DMS53 (cell line): ENCODE data around the gene ZNF827.

Experiments used
- DNase-seq: peaks from one replicate; lab custom pipeline; 2025; lab: John Stamatoyannopoulos, UW

Gene ZNF827

GRCh38 chr4:145935253-145936141, 3.1 kb downstream of the ZNF827 start:
- DNase-seq = peak; percentile 58

- DNase-seq = no peak
Observed at GRCh38 chr4:145934434-145935047, 4.1 kb downstream of the ZNF827 start.

DNA sequence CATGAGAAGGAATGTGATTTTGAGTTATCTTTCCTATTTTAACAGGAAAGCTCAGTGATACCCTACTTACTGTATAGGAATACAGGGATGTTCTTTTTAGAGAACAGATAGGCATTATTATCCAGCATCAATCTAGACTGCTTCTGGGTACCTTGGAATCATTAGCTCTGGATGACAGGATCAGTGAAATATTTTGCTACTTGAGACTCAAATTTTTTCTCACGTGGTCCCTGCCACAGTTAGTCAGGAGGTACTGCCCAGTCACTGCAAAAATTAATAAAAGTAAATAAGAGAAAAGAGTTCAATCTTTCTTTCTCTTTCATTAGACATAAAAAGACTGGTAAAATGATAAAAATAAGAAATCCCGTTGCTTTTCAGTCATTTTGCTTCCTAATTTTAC, 5.5 kb downstream of the ZNF827 start:
- DNase-seq = no peak

DNA sequence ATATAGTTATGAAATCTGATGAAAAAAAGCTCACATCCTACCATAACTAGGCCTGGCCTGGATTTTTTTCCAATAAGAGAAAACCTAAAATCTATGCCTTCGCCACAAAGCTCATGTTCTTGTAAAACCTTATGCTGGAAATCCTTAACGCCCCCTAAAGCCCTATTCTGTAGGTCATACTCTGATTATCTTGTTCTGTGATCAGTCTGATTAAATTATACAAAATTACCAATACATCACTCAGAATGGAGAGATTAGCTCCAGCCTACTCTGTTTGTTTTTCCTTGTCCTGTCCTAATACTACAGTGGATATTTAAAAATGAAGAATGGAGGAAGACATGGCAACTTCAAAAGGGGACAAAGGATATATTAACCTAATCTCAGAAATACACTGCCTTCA, 7.2 kb downstream of the ZNF827 start:
- DNase-seq = no peak

DNA sequence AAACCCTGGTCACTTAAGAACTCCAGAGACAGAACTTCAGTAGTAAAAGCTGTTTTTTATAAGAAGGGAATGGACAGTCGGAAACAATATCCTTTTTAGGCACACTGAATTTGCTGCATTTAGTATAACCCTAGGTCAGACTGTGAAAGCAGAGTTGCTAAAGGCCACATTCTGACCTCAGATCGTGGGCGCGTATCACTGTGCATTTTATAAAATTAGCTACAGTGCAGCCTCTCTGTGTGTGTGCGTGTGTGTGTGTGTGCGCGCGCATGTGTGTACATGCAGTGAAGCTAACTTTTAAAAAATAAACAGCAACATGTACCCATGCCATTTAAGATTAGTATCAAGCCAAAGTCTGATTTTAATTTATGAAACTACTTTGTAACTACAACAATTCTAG, 8.0 kb downstream of the ZNF827 start:
- DNase-seq = no peak

- DNase-seq = no peak
Observed at GRCh38 chr4:145929415-145930178, 9.0 kb downstream of the ZNF827 start.

- no peak for DNase-seq
Observed at GRCh38 chr4:145928748-145929147, 9.9 kb downstream of the ZNF827 start.

- DNase-seq = no peak
Observed at GRCh38 chr4:145927030-145927429, 11.6 kb downstream of the ZNF827 start.

DNA sequence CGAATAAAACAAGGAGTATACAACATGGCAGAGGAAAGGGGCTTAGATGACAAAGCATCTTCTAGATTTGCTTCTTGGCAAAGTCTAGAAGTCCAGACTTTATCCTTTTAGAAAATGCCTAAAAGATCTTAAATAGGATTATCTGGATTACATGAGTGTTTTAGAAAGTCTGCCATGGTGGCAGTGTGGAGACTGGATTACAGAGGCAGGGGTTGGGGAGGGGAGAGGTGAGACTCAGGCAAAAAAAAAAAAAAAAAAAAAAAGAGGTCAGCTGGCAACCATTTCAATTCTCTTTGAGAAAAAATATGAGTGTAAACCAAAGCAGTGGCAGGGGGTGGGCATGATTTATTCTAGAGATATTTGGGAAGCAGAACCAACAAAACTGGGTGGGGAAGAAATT, 17.4 kb downstream of the ZNF827 start:
- no peak for DNase-seq

DNA sequence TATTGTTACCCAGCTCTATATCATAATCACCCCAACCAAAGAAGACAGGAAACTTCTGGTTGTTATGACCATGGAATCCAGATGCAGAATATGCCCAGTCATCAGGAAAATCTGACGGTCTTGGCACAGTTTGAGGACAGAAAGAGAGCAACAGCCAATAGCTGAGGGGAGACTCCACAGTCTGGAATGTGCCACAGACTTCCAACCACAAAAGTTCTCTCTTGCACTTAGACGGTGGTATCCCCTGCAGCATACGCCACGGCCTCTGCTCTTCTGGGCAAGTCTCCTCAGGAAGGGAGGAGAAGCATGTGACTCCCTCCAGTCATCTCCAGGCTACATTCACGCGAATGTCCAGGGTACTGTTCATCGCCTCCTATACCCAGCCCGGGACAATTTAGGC, 18.4 kb downstream of the ZNF827 start:
- no peak for DNase-seq

GRCh38 chr4:145912376-145912775, 26.2 kb downstream of the ZNF827 start:
- no peak for DNase-seq

DNA sequence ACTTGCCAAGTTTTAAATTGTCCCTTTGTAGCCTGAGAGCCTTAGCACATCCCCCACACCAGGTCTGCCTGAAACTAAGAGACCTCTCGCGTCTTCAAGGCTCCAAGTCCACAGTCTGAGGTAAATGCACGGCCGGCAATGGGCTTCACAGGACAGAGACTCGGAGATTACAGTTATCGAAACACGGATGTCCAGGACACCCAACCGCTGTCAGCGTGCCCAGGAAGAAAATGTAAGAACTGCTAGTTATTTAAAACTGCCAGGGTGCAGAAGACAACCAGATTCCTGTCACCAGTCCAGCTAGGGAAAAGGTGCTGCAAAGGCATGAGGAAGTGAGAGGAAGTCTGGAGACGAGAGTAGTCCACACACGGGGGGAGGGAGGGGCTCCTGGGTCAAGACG, 28.9 kb downstream of the ZNF827 start:
- DNase-seq = peak; percentile 62

GRCh38 chr4:145909281-145909715, 29.3 kb downstream of the ZNF827 start:
- DNase-seq = peak; percentile 96

GRCh38 chr4:145907812-145908211, 30.8 kb downstream of the ZNF827 start:
- DNase-seq = no peak

- no peak for DNase-seq
Observed at GRCh38 chr4:145907390-145907789, 31.2 kb downstream of the ZNF827 start.

- no peak for DNase-seq
Observed at GRCh38 chr4:145904413-145905177, 34.0 kb downstream of the ZNF827 start.

GRCh38 chr4:145902522-145902921, 36.1 kb downstream of the ZNF827 start:
- no peak for DNase-seq

DNA sequence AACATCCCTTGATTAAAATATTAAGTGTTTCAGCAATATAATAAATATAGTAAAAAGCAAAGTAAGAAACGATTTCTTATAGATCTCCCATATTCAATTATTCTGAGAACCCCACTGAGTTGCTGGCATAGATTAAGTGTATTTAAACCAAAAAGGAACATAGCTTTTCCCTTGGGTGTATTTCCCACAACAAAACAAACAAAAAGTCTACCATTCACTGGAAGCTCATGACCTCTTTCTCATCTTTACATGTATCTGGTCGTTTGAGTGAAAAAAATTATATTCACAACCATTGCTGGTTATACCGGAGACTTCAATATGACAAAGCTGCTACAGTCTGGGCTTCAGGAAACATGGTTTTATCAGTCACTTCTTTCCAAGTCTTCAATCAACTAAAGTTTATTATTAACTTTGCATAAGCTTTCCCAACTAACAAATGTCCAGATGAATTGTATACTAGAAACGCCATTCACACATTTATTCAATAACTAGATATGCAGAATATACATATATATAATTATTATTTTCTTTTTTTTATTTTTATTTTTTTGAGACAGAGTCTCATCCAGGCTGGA, 38.6 kb downstream of the ZNF827 start:
- no peak for DNase-seq

DNA sequence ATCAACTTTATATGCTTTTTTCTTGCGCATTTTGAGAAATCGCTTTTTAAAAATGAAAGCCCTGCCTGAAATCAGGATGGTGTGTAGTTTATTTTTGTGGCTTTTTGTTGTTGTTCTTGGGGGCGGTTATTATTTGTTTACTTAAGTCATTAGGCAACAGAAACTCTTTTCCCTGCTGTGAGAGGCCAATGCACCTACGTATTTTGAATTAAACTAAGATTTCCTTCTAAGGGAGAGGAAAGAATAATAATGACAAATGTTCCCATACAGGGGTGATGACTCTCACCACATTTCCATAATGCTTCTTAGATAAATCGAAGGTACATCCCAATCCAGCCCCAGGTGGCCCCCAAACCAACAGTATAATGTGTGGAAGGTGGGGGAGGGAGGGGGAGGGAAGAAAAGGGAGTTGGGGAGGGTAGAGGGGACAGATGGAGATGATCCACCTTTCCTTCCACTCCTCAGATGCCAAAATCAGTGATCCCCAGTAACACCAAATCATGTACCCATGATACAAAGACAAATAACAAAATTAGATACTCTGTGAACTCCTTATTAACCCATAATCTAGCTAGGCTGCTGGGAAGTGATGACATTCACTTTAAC, 39.6 kb downstream of the ZNF827 start:
- no peak for DNase-seq

- no peak for DNase-seq
Observed at GRCh38 chr4:145898466-145898865, 40.2 kb downstream of the ZNF827 start.

DNA sequence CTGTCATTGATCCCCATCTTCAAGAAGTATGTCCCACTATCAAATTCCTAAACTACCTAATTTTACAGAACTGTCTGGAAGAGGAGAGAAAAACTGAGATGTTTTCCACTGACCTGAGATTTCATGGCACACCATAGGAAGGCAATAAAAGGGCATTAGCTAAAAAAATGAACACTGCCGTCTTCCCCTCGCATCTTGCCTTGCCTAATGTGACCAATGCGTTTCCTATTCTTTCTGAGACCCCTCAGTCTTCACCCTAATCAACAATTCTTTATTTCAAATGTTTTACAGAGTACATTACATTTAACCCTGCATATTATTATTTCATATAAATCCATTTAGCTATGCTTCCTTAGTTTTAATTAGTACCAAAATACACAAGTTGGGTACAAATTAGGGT, 43.6 kb downstream of the ZNF827 start:
- no peak for DNase-seq
